Neural crest cell (in vitro differentiated cells): ENCODE data around the gene GNG2. TPM values are rescaled to one million over a fixed set of nuclear protein-coding genes. Genes with fewer than 3 reads are reported as not detected.
A peak's percentile ranks its signal among the peaks of the same experiment; 100 is the strongest.

Source experiments
- DNase-seq: peaks from one replicate; pipeline ENCODE4 v3.0.0; 2021; ENCODE audit warnings: low read depth, mixed read lengths, low spot score
- H3K27ac Mint-ChIP-seq: one replicate; pipeline ENCODE4 v1.8.0; 2021; ENCODE audit warnings: mild to moderate bottlenecking, mixed read lengths; ENCODE audit not compliant: unreplicated experiment
- H3K27me3 Mint-ChIP-seq: 2 replicates; pipeline ENCODE4 v1.8.0; 2021; ENCODE audit warnings: low read depth, mild to moderate bottlenecking, mixed read lengths
- H3K36me3 Mint-ChIP-seq: 2 replicates; pipeline ENCODE4 v1.8.0; 2021; ENCODE audit warnings: low read depth, mild to moderate bottlenecking, mixed read lengths
- H3K4me1 Mint-ChIP-seq: 2 replicates; pipeline ENCODE4 v1.8.0; 2021; ENCODE audit warnings: mixed read lengths
- H3K4me3 Mint-ChIP-seq: one replicate; pipeline ENCODE4 v1.8.0; 2021; ENCODE audit warnings: mild to moderate bottlenecking, mixed read lengths
- H3K9me3 Mint-ChIP-seq: 2 replicates; pipeline ENCODE4 v1.8.0; 2021; ENCODE audit warnings: mixed read lengths
- total RNA-seq: library from RNA; stranded (reverse); gene quantifications from 2 replicates; pipeline ENCODE4 v1.2.1, GENCODE V29; 2021
- TF ChIP-seq, protein P1 (sequence below): fragments of 200-600 bp; sonication (generic); conservative IDR thresholded peaks from 2 replicates; pipeline ENCODE4 v1.5.0; 2021; ENCODE audit warnings: antibody characterized with exemption, mild to moderate bottlenecking

The GNG2 gene
- total RNA-seq, 1 donor from 2014 or later = 174 TPM

DNA sequence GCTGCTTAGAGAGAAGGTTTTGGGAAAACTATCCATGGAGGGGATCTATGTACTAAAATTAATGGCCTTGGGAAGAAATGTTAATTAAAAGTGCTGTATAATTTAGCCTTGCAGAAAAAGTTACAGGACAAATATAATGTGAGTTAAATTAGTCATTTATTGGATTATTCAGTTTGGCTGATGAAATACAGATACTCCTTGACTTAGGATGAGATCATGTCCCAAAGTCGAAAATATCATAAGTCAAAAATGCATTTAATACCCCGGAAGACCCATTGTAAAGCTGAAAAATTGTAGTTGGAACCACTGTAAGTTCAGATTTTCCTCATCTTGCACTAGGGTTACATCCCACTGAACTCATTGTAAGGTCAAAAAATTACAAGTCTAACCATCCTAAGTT, 138.7 kb downstream of the GNG2 start:
- peaks cover 12% of the 10 kb centered on the region for H3K36me3 Mint-ChIP-seq

DNA sequence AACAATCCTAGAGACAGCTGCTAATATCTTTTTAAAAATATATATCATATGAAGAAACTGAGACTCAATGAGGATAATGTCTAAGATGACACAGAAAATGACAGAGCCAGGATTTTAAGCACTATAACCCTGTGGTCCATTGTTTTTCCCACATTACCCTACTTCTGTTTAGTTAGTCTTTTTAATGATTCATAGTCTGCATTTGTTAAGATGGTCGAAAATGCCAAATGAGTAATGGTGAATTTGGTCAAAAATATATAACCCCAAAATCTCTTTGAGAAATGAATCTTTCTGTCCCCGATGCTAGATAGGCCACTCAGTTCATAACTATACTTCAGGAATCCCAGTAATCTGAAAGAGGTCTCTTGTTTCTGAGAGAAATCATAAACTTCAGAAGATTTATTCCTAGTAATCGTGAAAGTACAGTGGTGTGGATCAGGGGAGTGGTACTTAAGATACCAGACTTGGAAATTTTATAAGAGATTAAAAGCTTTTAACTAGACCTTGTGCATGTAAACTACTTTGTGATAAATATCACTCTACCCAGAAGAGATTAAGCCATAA, 139.7 kb downstream of the GNG2 start:
- no peak overlapping the region for H3K4me3 Mint-ChIP-seq
- H3K27ac Mint-ChIP-seq = no peak overlapping the region
- TF ChIP-seq, protein P1, sequence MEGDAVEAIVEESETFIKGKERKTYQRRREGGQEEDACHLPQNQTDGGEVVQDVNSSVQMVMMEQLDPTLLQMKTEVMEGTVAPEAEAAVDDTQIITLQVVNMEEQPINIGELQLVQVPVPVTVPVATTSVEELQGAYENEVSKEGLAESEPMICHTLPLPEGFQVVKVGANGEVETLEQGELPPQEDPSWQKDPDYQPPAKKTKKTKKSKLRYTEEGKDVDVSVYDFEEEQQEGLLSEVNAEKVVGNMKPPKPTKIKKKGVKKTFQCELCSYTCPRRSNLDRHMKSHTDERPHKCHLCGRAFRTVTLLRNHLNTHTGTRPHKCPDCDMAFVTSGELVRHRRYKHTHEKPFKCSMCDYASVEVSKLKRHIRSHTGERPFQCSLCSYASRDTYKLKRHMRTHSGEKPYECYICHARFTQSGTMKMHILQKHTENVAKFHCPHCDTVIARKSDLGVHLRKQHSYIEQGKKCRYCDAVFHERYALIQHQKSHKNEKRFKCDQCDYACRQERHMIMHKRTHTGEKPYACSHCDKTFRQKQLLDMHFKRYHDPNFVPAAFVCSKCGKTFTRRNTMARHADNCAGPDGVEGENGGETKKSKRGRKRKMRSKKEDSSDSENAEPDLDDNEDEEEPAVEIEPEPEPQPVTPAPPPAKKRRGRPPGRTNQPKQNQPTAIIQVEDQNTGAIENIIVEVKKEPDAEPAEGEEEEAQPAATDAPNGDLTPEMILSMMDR = no peak
- H3K4me1 Mint-ChIP-seq = peaks cover 29% of the 10 kb centered on the region
- DNase-seq = no peak
- no peaks in the 10 kb centered on the region for H3K9me3 Mint-ChIP-seq
- no peaks in the 10 kb centered on the region for H3K27me3 Mint-ChIP-seq
- peaks cover 12% of the 10 kb centered on the region for H3K36me3 Mint-ChIP-seq

More for the DNA sequence above, 138.7 kb downstream of the GNG2 start:
- no peak overlapping the region for H3K27ac Mint-ChIP-seq
- H3K9me3 Mint-ChIP-seq = no peaks in the 10 kb centered on the region
- H3K4me3 Mint-ChIP-seq = no peak overlapping the region
- no peaks in the 10 kb centered on the region for H3K27me3 Mint-ChIP-seq
- TF ChIP-seq, protein P1 = no peak
- no peak for DNase-seq
- peaks cover 29% of the 10 kb centered on the region for H3K4me1 Mint-ChIP-seq

DNA sequence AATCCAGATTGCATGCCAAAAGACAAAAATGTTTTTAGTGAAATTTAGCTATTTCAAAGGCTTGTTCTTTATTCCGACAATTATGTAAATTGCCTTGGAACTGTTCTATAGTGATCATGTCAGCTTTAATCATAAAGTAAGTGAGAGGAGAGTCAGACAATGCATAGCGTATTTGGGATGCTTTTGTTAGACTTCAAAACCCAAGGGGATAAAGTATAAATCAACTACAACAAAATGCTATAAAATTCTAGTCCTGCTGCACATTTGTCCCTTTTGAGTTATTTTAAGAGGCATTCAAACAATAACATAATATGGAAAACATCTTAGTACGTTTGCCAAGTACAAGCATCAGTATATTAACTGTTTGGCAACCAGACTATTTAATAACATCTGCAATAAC, 140.3 kb downstream of the GNG2 start:
- Mint-ChIP-seq H3K36me3 (peaks cover 17% of the 10 kb centered on the region), H3K9me3 (no peaks in the 10 kb centered on the region), H3K4me1 (peaks cover 29% of the 10 kb centered on the region), H3K4me3 (no peak overlapping the region), H3K27me3 (no peaks in the 10 kb centered on the region), H3K27ac (no peak overlapping the region)
- DNase-seq = no peak
- TF ChIP-seq, protein P1 = no peak

DNA sequence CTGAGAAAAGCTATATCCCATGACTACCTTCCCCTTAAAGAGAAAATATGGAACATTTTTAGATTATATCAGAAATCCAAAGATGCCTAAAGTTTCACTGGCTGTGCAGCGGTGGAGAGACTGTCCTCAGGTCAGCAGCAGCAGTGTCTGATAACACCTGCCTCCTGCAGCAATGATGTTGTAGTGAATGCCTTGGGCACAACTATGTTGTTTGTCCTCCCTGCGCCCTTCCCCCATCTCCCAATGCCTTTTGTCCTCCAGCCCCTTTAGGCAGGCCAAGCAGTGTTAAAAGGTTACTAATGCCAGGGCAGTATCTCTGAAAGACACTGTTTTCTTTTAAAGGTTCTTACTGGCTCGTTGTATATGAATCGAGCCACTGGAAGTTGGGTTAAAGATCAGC, 142.1 kb downstream of the GNG2 start:
- Mint-ChIP-seq H3K27ac (peak overlapping the region; percentile 69), H3K36me3 (peaks cover 21% of the 10 kb centered on the region), H3K4me1 (peaks cover 24% of the 10 kb centered on the region), H3K27me3 (no peaks in the 10 kb centered on the region), H3K9me3 (no peaks in the 10 kb centered on the region), H3K4me3 (peak overlapping the region; percentile 70)
- TF ChIP-seq, protein P1 = no peak
- DNase-seq = no peak

DNA sequence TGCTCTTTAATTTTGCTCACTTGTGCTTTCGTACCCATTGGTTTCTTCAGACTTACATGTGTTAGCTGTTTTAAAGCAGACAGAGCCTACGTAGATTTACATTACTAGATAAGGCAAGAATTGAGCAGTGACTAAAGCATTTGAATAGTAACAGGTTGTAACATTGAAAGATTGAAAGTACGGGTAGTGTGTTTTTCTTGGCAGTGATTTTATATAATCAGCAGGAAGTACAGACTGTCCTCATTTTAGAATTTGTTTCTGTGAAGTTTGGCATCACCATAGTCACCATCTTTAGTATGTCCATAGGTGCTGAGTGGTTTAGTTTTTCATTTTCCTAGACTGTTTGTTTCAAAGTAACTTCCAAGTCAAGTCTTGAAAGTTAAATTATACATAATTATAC, 142.9 kb downstream of the GNG2 start:
- no peak for DNase-seq
- H3K9me3 Mint-ChIP-seq = no peaks in the 10 kb centered on the region
- H3K36me3 Mint-ChIP-seq = peaks cover 24% of the 10 kb centered on the region
- H3K4me1 Mint-ChIP-seq = peaks cover 24% of the 10 kb centered on the region
- H3K27me3 Mint-ChIP-seq = no peaks in the 10 kb centered on the region
- TF ChIP-seq, protein P1 = no peak
- peak overlapping the region; percentile 69 for H3K27ac Mint-ChIP-seq
- no peak overlapping the region for H3K4me3 Mint-ChIP-seq
